A673 (cell line): ENCODE results near the gene MOSPD2.

ENCODE experiments used
- EZH2 ChIP-seq: fragments of 200-600 bp; sonication (generic); IDR thresholded peaks from 2 replicates; pipeline ENCODE4 v1.6.1; 2017; ENCODE audit warnings: borderline replicate concordance, low read depth, mild to moderate bottlenecking, mixed read lengths, antibody characterized with exemption, low read length; ENCODE audit not compliant: poor library complexity, severe bottlenecking
- TF ChIP-seq, protein P1 (sequence below): fragments of 300-800, 200-600 bp; sonication (generic); conservative IDR thresholded peaks from 2 replicates; pipeline ENCODE4 v1.5.1; 2017; ENCODE audit warnings: low read depth, mild to moderate bottlenecking, antibody characterized with exemption, low read length, moderate library complexity, mixed read lengths

DNA sequence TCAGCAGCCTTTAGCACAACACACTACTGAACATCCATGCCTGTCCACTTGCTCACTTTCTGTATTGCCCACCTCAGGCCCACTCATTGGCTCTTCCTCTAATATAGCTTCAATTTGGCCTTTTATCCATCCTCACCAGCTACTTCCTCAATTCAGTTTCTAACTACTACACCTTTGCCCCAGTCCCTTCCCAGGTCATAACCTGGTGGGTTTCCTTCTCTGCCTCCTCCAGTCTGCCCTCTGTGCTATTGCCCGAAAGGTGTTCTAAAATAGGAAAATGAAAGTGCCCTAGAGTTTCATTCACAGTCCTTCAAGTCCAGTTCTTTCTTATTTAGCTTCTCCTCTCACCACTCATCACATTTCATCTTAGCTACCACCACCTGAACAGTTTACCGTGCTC is 23.1 kb downstream of the MOSPD2 start:
- TF ChIP-seq, protein P1, sequence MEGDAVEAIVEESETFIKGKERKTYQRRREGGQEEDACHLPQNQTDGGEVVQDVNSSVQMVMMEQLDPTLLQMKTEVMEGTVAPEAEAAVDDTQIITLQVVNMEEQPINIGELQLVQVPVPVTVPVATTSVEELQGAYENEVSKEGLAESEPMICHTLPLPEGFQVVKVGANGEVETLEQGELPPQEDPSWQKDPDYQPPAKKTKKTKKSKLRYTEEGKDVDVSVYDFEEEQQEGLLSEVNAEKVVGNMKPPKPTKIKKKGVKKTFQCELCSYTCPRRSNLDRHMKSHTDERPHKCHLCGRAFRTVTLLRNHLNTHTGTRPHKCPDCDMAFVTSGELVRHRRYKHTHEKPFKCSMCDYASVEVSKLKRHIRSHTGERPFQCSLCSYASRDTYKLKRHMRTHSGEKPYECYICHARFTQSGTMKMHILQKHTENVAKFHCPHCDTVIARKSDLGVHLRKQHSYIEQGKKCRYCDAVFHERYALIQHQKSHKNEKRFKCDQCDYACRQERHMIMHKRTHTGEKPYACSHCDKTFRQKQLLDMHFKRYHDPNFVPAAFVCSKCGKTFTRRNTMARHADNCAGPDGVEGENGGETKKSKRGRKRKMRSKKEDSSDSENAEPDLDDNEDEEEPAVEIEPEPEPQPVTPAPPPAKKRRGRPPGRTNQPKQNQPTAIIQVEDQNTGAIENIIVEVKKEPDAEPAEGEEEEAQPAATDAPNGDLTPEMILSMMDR, result no peak
- no peak for TF ChIP-seq EZH2
